Fibroblast of skin of right quadriceps (primary cell): Measurements from ENCODE around the gene APOBEC3F.
"Not testable (repeated sequence)": the region's sequence is repeated elsewhere in the genome, so short reads cannot be mapped to it uniquely, and the experiment has no call there.

ENCODE experiments used
- DNase-seq: peaks from one replicate; pipeline ENCODE4 v3.0.0-alpha.2; 2013

APOBEC3F gene

GRCh38 chr22:39040538-39041296, at the start of gene APOBEC3F:
Gene APOBEC3F (plus strand): TSS chr22:39040864. CDS start chr22:39040961, 97 bp downstream.
- DNase-seq, result peak; percentile 47

- not testable (repeated sequence) for DNase-seq
These were observed 47.7 kb upstream of the APOBEC3F start for GRCh38 chr22:38992871-38993371.

GRCh38 chr22:38996105-38996504, 44.6 kb upstream of the APOBEC3F start:
- DNase-seq, result no peak

- no peak for DNase-seq
These were observed 43.1 kb upstream of the APOBEC3F start for GRCh38 chr22:38997518-38997917.

GRCh38 chr22:39003165-39003638, 37.5 kb upstream of the APOBEC3F start:
- peak; percentile 82 for DNase-seq

GRCh38 chr22:39007177-39007576, 33.5 kb upstream of the APOBEC3F start:
- DNase-seq, result no peak

GRCh38 chr22:39008271-39008850, 32.3 kb upstream of the APOBEC3F start:
- DNase-seq, result not testable (repeated sequence)

GRCh38 chr22:39010946-39011345, 29.7 kb upstream of the APOBEC3F start:
- no peak for DNase-seq

- DNase-seq, result no peak
These were observed 27.8 kb upstream of the APOBEC3F start for GRCh38 chr22:39012533-39013511.

- DNase-seq, result not testable (repeated sequence)
These were observed 27.1 kb upstream of the APOBEC3F start for GRCh38 chr22:39013561-39013941.

GRCh38 chr22:39013942-39014722, 26.5 kb upstream of the APOBEC3F start, which contains the start of gene APOBEC3C:
Gene APOBEC3C (plus strand): TSS chr22:39014257. CDS start chr22:39014363, 106 bp downstream.
- DNase-seq, result peak; percentile 88

GRCh38 chr22:39014723-39015121, 25.9 kb upstream of the APOBEC3F start:
- DNase-seq, result not testable (repeated sequence)

- DNase-seq, result no peak
These were observed 24.1 kb upstream of the APOBEC3F start for GRCh38 chr22:39016592-39016991.

- no peak for DNase-seq
These were observed 22.9 kb upstream of the APOBEC3F start for GRCh38 chr22:39017596-39018365.

GRCh38 chr22:39020021-39020651, 20.5 kb upstream of the APOBEC3F start:
- DNase-seq, result not testable (repeated sequence)

- no peak for DNase-seq
These were observed 19.0 kb upstream of the APOBEC3F start for GRCh38 chr22:39021552-39022250.

- DNase-seq, result no peak
These were observed 15.9 kb upstream of the APOBEC3F start for GRCh38 chr22:39024519-39025308.

- no peak for DNase-seq
These were observed 14.0 kb upstream of the APOBEC3F start for GRCh38 chr22:39026509-39027150.

- no peak for DNase-seq
These were observed 12.9 kb upstream of the APOBEC3F start for GRCh38 chr22:39027717-39028116.
